WI38 (cell line): ENCODE results near the gene NGLY1.

ENCODE experiments used
- H3K4me3 ChIP-seq: 2 replicates; pipeline ENCODE4 v1.5.1; 2011; ENCODE audit warnings: low read depth, mild to moderate bottlenecking, control low read depth, low read length
- CTCF ChIP-seq: IDR thresholded peaks from 2 replicates; pipeline ENCODE4 v1.5.1; 2012; ENCODE audit warnings: low read depth, mild to moderate bottlenecking, control low read depth, low read length

Gene NGLY1

GRCh38 chr3:25751725-25752124 lies 31.5 kb downstream of the NGLY1 start:
- no peak for TF ChIP-seq CTCF
- H3K4me3 ChIP-seq, result no peak overlapping the region

- no peak for TF ChIP-seq CTCF
- H3K4me3 ChIP-seq, result no peak overlapping the region
These were observed 32.2 kb downstream of the NGLY1 start for GRCh38 chr3:25751048-25751447.

- H3K4me3 ChIP-seq, result no peak overlapping the region
- TF ChIP-seq CTCF, result no peak
These were observed 34.1 kb downstream of the NGLY1 start for GRCh38 chr3:25749031-25749581.

- no peak for TF ChIP-seq CTCF
- no peak overlapping the region for H3K4me3 ChIP-seq
These were observed 35.1 kb downstream of the NGLY1 start for GRCh38 chr3:25748189-25748588.

GRCh38 chr3:25747033-25747432 lies 36.2 kb downstream of the NGLY1 start:
- TF ChIP-seq CTCF, result no peak
- H3K4me3 ChIP-seq, result no peak overlapping the region

- TF ChIP-seq CTCF, result no peak
- no peak overlapping the region for H3K4me3 ChIP-seq
These were observed 38.8 kb downstream of the NGLY1 start for GRCh38 chr3:25744470-25744869.

- TF ChIP-seq CTCF, result no peak
- H3K4me3 ChIP-seq, result no peak overlapping the region
These were observed 55.1 kb downstream of the NGLY1 start for GRCh38 chr3:25728101-25728500.
